HG02610 (cell line): Measurements from ENCODE around the gene HIVEP2.

Source experiments
- ATAC-seq: cut with Tn5 transposase; IDR thresholded peaks from one replicate; pipeline ENCODE4 v1.9.1; 2021; ENCODE audit warnings: mild to moderate bottlenecking, moderate library complexity; ENCODE audit not compliant: unreplicated experiment

Gene HIVEP2

DNA sequence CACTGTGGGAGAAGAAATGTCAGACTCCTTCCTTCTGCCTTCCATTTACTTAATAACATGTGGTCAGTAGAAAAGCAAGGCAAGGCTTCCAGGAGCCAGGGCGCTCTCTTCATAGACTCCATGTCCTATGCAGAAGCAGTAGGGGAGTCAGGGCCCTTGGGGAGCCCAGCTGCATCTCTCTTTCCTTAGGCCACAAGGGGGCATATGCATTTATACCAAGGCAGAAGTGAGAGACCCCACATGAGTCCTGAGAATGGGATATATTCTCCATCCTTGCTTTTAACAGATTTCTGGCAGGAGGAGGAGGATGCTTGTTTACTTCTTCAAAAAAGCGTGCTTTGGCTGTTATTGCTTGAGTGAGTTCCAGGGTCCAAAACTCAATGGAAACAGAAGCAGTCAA lies 198.5 kb downstream of the HIVEP2 start:
- peak; percentile 64 for ATAC-seq

DNA sequence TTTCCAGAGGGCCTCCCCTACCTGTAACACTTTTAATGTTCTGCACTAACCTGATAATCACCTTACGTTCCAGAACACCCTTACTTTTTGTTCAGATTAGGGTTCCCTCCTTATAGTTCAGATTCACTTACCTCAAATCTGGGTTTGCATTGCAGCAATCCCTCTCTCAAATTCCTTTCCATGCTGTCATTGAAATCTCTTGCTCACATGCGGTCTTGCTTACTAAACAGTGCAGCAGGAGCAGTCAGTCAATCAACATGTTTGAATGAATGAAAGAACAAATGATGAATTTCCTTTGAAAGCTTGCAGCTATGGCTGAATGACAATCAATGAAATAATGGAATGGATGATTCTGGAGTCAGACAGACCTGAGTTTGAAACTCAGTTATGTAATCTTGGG lies 200.1 kb downstream of the HIVEP2 start:
- ATAC-seq = no peak

DNA sequence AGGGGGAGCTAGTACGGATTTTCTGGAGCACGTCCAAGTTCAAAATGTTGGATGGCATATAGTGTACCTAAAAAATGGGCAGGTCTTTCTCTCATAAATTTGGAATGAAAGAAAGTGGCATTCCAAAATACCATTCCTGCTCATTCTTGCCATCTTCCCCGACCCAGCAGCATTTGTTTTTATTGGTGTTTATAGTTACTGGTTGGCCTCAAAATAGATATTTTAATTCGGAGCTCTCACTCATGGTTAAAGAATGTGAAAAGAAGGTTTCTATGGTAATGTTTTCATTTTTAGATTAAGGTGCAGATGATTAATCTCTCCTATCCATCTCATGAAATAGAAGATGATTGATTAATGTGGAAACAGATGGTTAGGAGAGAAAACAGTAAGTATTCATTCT lies 204.5 kb downstream of the HIVEP2 start:
- no peak for ATAC-seq

DNA sequence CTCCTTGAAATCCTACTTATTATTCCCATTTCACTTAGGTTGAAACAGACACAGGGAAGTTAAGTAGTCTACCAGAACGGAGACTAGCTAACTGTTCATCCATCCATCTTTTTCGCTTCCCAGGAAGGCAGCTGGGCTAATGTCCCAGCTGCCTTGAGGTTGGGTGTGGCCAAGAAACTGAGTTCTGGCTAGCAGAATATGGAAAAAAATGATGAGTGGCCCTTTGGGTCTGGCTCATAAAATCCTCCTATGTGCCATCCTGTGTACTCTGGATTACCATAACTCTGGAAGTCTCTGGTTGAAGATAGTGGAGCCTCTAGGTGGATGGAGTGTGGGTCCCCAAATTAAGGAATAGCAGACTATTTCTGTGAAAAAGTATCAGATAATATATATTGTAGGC lies 206.2 kb downstream of the HIVEP2 start:
- ATAC-seq = no peak

DNA sequence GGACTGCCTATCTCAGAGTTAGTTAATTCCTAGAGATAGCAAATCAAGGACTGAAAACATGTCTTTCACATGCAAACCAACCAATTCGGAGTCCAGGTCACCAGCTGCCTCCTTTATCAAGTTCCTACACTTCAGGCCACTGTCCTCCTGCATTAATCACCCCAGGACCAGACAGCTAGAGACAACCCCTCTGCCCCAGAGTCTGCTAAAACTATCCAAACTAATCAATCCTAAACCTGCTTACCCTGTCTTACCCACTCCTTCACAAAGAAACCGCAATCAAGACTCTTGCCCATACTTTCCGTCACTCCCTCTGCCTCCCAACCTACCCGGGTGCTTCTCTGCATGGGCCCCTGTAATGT lies 207.0 kb downstream of the HIVEP2 start:
- no peak for ATAC-seq

DNA sequence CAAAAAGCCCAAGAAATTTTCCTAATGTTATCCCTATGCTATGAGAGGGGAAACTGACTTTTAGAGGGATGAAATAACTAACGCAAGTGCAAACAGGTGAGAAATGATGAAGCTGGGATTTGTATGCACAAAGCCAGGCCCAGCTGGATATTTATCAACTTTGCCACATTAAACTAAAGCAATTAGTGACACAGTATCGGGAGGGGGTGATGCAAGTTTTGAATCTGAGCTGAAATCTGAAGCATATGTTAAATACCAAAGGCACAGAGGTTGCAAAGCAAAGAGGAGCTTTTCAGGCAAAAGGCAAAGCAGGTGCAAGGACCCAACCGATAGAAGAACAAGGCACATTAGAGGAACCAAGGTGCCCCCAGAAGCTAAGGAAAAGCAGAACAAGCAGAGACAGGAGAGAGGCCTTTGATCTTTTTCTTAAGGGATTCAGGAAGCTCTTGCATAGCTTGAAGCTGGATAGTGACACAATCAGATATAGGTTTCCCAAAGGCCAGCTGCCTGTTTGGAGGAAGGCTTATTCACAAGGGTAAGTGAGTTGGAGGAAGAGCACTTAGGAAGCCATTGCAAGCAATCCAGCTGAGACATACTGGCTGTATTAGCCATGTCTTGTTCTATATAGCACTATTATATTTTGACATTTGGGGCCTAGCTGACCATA lies 207.5 kb downstream of the HIVEP2 start:
- no peak for ATAC-seq

DNA sequence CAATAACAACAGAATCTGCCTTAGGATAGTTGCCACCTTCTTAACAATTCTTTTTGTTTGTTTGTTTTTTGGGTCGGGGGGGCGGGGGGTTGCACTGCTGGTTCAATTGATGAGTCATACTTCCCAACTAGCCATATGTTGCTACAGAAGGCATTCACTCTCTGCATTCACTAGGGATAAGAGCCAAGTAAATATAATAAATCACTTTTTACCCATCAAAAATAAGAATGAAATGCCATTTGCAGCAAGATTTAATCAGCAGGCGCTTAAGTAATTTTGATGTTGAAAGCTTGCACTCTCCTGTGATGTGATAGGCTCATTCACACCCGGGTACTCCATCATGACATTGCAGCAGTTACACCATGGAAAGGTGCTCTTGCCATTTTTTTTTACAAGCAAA lies 209.8 kb downstream of the HIVEP2 start:
- ATAC-seq = no peak

DNA sequence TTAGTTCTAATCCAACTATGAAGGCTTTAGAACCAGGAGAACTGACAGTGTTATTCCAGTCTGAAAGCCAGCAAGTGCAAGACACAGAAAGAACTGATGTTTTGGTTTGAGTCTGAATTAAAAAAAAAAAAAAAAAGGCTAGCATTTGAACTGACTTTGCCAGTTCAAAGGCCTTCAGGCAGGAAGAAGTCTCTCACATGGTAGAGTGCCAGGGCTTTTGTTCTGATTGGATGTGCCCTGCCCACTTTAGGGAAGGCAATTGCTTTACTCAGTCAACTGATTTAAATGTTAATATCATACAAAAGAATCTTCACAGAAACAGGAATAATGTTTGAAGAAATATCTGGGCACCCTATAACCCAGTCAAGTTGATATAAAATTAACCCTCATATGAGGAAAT lies 212.2 kb downstream of the HIVEP2 start:
- ATAC-seq = no peak

DNA sequence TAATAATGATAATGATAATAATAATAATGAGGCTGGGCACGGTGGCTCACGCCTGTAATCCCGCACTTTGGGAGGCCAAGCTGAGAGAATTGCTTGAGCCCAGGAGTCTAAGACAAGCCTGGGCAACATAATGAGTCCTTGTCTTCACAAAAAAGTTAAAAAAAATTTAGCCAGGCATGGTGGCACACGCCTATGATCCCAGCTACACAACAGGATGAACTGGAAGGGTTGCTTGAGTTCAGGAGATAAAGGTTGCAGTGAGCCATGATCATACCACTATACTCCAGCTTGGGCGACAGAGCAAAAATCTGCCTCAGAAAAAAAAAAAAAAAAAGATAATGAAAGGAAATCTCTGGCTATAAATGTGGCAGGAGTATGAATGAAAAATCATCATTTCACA lies 213.4 kb downstream of the HIVEP2 start:
- ATAC-seq = no peak

DNA sequence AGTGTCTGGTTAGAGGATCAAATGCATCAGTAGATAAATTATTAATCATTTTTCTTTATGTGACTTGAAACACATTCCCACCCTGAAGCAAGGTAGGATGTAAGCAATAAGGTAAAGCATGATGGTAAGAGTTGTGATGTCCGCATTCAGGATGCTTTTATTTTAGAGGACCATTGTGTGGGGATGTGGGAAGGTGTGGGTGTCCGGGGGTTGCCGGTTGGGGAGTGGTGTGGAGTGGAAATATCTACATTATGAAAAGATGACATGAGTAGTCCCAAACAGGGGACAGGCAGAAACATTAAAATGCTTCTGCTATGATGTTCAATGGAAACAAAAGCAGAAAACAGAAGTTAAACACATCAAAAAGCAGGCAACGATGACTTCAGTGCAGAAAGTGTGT lies 215.4 kb downstream of the HIVEP2 start:
- no peak for ATAC-seq

DNA sequence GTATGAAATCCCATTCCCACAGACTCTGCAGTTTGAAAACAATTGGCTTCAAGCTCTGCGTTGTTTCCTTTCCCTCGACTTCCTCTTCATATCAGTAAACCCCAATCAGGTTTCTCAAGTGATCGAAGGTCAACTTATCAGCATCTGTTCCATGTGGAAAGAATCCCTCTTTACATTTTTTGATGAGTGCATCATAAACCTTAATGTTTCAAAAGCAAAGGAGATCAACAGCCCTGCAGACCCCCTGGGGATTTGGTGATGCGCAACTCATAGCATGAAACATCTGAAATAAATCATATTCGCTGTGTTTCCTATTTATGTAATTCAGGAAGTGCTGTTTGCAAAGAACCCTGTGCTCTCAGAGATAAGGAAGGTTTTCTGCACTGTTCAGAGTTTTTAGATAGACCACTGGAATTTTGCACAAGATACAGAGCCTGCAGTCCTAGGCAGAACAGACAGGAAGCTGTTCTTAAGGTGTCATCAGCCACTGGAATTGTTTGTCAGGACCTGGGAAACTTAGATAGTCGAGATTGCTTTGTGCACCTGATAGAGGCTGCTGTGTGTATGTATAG lies 216.0 kb downstream of the HIVEP2 start:
- ATAC-seq = no peak

DNA sequence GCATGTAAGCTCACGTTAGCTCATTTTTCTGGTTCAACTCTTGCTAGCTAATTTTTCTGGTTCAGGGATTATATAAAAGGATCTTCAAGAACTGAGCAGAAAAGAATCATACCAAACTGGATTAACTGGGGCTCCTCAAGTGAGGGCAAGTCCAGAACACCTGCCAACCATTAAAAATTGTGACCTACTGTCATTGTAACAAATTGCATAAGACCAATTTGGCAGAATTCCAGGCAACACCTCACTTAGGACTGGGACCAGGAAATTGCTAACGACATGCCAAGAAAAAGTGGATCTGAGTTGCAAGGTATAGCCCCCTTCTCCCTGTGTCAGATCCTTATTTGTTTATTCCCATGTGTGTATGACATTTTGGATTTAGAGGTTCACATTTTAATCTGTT lies 216.6 kb downstream of the HIVEP2 start:
- ATAC-seq = no peak

DNA sequence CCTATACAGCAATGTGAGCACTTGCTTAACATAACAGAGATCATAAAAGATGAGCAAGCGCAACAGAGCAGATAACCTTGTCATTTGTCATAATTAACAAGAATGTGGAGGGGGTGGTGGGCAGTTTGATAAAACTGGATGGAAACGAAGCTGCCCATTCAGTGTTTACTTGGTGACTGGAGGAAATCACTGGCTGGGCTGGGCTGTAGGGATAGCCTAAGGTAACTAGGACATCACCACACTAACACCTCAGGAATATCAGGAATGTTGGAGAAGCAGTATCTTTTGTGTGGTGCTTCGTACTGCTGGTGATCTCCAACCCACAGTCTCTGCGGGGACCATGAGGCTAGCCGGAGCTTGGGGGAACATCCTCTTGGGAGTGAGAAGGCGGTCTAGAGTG lies 218.4 kb downstream of the HIVEP2 start:
- no peak for ATAC-seq

DNA sequence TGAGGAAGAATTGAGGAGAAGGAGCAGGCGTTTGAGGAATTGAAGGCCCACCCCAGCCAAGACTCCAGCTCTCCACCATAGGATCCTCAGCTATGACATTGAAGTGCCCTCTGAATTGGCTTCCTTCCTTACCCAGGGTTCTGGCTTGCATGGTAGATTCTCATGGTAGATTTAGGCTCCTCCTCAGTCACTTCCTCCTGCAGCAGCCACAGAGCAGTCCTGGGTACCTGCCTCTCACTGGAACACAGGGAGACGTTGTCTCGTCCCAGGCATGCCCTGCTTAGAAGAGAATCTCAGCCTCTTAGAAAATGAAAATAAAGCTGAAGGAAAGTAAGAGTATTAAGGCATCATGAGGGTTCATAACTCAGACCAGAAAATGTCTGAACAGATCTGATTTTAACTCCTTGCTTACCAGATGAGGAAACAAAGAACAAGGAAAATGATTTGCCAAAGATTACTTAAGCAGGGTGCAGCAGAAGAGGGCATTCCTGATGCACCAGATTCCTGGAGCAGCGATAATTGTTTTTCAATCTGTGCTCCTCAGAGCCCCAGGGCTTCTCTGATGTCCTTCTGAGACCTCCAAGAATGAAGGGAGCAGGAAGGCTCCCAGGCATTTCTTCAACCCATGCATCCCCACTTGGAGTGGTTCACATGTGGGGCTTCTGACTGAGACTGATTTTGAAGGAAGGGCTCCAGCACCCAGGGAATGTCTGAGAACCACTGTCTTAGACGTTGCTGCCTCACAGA lies 219.8 kb downstream of the HIVEP2 start:
- ATAC-seq = no peak

DNA sequence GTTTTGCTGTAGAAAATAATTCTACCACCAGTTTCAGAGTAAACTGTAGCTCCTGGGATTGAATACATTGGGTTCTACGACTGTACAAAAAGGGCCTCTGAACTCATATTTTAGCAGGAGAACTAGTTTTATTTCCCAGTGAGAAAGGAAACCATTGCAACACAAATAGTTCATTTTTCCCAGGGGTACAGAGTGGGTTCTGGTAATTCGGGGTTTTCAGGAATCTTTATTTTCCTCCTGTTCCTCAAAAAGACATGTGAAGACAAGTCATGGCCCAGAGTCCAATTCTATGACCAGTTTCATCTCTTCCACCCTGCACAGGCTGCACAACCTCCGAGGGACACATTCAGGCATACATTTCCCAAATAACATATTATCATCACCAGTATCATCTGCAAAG lies 222.1 kb downstream of the HIVEP2 start:
- no peak for ATAC-seq

DNA sequence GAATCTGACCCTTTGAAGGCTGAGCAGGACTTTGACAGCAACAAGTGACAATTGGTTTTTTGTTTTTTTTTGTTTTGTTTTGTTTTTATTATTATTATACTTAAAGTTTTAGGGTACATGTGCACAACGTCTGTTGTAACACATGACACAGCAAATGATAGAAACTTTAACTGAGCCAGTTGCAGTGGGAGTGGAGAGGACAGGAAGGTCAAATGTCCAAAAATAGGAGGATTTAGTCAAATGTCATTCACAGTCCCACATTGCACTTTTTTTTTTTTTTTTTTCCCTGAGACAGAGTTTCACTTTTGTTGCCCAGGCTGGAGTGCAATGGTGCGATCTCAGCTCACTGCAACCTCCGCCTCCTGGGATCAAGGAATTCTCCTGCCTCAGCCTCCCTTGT lies 223.0 kb downstream of the HIVEP2 start:
- ATAC-seq = no peak

DNA sequence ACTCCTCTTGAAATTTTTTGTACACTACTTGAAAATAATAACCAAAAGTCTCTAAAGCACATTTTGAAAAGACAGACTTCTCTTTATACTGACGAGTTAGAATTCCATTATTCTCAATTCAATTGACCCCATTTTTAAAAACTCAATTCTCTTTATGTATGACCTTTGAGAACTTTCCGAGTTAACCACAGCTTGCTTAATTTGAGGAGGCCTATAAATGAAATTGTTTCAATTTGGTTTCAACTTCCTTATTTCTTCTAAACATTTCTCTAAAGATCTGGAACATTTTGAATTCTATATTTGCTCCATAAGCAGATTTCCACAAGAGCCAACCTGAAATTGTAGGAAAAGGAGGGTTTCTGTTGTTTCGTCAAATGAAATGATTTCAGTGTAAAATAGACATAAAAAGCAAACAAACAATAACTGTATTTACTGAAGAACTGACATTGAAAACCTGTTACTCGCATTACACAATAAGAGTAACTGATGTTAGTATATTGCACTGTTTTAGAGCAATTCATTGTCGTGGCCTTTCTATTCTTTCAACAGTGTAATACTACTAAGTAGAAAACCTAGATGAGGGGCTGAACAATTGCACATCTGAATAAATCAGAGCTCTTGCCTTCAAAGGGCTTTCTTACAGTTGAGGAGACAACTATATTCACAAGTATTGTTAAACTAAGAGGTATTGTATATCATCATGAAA lies 223.6 kb downstream of the HIVEP2 start:
- ATAC-seq = no peak

DNA sequence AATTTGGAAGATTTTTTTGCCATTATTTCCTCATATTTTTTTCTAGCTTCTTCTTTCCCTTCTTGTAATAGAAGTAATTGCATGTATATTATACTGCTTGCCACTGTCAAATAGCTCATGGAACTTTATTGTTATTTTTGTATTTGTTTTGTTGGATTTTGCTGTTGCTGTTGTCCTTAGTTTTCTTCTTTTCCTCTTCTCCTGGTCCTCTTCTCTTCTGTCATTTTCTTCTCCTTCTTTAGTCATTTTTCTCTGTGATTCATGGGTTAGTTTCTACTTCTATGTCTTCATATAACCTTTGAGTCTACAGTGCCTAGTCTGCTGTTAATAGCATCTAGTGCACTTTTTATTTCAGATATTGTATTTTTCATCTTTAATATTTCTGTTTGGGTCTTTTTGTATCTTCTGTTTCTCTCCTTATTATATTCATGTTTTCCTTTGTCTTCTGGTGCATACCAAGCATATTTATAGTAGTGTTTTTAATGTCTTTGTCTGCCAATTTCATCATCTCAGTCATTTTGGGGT lies 226.2 kb downstream of the HIVEP2 start:
- ATAC-seq = no peak

DNA sequence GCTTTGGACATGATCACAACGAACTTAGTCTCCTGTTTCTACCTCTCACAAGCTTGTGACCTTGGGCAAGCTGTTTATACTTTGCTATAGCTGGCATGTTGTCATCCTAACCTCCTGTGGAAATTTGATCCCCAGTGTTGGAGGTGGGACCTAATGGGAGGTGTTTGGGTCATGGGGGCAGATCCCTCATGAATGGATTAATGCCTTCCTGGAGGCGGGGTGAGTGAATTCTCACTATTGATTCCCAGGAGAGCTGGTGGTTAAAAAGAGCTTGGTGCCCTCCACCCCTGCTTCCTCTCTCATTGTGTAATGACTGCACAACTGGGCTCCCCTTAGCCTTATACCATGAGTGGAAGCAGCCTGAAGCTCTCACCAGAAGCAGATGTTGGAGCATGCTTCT lies 228.9 kb downstream of the HIVEP2 start:
- ATAC-seq = no peak

DNA sequence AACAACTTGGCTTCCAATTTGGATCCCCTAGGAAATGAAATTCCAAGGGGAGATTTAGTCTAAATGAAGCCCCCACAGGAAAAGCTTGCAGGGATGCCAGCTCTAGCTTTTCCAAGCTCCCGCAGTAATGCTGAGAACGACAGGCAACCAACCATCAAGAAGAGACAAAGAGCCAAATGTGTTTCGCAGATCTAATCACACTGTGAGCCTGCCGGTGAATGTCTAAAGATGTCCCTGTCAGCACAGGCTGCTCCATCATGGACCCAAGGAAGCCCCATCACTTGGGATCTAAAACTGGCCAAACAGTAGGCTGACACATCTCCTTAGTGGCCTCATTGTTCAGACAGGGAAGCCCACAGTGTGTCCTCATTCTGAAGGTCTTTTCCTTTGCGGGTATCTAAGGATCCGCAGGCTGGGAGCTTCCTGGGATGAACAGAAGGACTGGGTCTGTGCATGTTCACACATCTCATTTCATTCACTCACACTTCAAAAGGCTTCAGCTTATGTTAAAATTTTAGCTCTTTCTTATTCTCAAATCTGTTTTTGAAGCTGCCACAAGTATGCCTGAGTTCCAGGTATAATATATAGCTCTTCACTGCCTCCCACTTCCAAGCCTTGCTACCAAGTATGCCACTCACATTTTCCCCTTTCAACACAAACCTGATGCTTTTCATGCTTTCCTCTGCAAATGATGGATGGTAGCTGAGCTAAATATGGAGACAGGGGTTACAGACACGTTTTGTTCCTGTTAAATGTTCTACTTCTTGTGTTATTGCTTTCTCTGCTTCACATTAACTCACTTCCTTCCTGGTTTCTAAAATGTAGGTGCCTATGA lies 229.8 kb downstream of the HIVEP2 start:
- ATAC-seq = no peak

DNA sequence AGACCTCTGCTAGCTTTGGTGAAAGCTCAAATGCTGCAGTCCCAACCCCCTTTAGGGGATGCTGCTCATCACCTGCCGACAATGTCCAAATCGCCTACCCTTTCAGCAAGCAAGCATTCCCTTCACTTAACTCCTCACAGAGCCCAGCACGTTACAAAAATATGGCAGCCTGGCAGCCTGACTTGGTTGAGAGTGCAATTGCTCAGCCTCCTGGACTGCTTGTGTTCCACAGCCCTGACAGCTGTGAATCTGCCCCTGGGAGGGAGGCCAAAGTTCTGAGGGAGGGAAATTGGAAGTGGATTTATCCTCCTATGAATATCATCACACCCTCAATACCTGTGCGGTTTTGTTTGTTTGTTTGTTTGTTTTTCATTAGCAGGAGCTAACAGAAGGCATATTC lies 231.0 kb downstream of the HIVEP2 start:
- ATAC-seq = no peak
